GM18517 (cell line): Measurements from ENCODE around the gene FLYWCH2.
A peak's percentile ranks its signal among the peaks of the same experiment; 100 is the strongest.
"Not testable (repeated sequence)": the region's sequence is repeated elsewhere in the genome, so short reads cannot be mapped to it uniquely, and the experiment has no call there.

Experiments
- ATAC-seq: cut with Tn5 transposase; IDR thresholded peaks from one replicate; pipeline ENCODE4 v1.9.1; 2021; ENCODE audit warnings: mild to moderate bottlenecking, moderate library complexity; ENCODE audit not compliant: unreplicated experiment

FLYWCH2 gene

DNA sequence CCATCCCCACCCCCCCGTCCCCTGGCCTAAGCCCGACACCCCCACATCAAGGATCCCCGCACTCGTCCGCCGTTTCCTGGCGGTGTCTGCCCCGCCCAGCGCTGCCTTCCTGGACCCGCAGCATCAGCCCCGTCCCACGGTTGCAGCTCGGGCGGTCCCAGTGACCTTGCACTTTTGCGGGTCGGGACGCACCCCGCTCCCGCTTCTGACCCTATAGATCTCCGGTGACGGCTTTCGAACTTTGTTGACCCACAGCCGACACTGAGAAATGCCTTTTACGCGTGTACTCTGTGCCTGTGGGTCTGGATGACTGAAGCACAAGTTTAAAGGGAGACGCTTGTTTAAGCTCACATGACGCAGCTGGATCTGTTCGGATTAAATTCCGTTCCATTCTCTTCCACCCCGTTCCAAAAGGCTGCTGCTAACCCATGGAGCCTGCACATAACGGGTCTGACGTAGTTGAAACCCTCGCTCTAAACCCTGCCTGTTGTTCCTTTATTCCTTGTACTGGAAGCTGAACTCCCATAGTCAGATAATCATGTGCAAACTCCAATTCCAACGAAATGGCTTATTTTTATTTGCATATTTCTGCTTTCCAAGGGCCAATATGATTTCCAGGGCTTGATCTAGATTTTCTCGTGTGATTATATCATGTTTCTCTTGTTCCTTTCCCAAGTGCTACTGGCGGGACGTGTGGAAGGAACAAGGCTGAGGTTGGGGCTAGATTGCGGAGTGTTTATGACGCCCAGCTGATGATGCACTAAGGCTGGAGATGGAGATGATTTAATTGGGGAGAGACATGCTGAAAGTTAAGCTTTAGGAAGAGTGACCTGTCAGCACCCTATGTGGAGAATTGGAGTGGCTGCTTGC, 29.6 kb downstream of the FLYWCH2 start:
- ATAC-seq: no peak

DNA sequence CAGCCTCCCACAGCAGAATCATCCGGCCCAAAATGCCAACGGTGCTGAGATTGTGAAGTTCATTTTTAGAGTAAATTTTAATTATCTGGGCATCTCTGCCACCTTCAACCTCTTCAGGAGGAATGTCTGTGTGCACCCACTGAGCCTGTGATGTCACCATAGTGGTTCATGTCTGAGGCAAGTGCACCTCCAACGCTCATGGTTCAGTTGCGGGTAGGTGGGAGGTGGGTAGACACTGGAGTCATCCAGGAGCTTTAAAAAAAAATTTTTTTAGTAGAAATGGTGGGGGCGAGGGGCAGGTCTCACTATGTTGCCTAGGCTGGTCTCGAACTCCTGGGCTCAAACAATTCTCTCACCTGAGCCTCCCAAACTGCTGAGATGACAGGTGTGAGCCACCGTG, 30.6 kb downstream of the FLYWCH2 start:
- ATAC-seq: no peak

DNA sequence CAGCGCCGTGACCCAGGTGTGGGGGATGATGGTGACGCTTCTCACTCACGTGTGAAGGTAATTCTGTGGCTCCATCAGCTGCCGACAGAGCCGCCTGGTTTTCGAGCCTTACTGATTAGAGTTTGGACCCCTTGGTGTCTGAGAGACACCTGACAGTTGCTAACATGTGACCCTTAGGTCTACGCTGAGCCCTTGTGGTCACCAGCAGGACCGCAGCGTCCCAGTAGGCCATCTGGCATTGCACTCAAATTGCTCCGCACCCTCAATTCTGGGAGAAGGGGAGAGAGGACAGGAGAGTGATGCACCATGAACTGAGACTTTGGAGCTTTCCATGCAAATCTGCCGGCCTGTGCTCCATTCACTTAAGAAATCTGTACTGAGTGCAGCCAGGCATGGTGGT, 31.2 kb downstream of the FLYWCH2 start:
- ATAC-seq: no peak

DNA sequence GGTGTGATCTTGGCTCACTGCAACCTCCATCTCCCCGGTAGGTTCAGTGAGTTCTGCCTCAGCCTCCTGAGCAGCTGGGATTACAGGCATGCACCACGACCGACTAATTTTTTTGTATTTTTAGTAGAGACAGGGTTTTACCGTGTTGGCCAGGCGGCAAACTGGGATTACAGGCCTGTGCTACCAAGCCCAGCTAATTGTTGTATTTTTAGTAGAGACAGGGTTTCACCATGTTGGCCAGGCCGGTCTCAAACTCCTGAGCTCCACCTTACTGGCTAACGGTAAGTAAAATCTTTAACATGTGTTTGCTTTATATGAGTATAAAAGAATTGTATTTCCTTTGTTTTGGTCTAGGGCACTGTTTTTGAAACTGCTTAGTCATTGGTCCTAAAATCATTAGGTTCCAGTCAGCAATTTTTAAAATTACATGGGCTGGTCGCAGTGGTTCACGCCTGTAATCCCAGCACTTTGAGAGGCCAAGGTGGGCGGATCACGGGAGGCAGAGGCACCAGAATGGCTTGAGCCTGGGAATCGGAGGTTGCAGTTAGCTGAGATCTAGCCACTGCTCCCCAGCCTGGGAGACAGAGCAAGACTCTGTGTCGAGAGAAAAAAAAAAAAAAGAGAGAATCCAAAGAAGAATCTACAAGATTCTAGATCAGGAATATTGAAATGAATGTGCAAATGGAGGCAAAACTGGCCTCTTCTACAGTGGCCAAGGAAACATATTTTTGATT, 32.3 kb downstream of the FLYWCH2 start:
- ATAC-seq: no peak

DNA sequence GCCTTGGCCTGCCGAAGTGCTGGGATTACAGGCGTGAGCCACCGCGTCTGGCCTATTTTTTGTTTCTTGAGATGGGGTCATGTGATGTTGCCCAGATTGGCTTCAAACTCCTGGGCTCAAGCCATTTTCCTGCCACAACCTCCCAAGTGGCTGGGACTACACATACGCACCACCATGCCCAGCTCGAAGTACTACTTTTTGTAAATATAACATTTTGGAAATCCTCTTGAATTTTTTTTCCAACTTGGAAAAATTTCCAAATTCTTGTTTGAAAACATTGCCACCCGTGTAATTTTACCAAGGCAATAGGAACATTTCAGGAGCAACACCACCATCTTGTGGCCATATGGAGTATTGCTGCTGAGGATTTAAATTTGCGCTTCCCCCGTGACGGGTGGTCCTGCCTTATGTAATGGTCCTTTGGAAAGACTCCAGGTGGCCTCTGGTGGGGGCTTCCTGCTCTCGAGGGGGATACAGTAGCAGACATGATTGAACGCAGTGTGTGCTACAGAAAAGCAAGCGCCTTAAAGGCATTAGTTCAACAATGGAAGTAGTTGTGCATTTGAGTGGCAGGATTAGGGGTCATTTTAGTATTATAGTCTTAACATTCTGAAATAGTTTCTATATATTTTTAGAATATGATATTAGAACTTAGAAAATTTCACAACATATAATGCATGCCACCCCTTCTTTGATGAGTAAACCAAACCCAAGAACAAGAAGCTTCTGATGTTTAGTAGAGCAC, 36.7 kb downstream of the FLYWCH2 start:
- ATAC-seq: no peak

DNA sequence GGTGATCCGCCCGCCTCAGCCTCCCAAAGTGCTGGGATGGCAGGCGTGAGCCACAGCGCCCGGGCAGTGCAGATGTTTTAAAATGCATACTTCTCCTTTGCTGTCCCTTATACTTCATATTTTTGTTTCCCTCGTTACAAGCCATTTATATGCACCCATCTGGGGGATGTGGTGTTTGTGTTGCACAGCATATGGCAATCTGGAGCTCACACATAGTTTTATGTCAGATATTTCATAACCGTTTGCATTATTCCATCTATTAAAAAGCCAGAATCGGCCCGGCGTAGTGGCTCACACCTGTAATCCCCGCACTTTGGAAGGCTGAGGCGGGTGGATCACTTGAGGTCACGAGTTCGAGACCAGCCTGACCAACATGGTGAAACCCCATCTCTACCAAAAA, 40.5 kb downstream of the FLYWCH2 start:
- ATAC-seq: no peak

DNA sequence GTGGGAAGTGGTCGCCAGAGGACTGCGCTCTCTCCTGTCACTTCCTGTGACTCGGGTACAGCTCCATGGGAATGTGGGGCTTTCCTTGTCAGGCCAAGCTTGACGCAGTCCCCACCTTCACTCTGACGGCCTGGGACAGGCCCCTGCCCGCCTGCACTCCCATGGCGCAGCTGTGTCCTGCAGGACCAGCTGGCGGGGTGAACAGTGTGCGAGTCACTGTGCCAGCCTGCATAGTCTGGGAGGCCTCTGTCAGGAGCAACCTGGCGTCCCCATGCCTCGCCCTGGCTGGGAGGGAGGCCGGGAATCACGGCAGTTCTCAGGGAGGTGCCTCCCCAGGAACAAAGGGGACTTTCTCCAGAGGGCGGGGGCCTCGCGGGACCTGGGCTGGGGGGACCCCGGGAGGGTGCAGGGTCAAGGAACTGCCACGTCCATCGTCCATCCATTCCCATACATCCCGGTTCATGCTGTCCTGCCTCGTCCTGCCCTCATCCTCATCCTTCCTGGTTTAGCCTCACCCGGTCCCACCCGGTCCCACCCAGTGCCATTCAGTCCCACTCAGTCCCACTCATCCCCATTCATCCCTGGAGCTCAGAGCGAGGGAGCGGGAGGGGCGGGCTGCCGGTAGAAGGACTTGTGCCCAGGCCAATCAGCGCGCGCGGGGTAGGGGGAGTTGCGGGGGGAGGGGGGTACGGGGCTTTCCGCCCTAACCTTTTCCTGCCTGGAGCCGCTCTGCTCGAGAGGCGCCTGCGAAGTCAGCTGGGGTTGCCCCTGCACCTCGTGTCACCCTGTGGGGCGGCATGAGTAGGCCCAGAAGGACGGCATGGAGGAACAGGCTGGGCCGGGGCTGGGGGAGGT, 42.1 kb downstream of the FLYWCH2 start:
- ATAC-seq: no peak

DNA sequence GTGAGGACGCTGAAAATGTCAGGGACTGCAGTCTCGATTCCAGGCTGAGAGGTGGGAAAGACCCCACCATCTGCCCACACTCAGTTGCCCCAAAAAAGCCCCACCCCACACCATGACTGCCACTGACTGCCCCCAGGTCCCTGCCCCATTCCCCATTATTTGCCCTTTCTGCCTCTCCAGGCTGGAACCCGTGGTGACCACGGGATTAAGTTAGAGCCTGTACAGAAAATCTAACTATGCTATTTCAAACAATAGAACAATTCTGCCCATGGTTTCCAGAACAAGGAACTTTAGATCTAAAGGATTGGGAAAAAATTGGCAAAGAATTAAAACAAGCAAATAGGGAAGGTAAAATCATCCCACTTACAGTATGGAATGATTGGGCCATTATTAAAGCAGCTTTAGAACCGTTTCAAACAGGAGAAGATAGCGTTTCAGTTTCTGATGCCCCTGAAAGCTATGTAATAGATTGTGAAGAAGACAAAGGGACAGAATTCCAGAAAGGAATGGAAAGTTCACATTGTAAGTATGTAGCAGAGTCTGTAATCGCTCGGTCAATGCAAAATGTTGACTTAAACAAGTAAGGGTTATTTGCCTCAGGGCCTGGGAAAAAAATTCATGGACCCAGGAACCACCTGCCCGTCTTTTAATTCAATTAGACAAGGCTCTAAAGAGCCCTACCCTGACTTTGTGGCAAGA, 43.1 kb downstream of the FLYWCH2 start:
- no peak for ATAC-seq

DNA sequence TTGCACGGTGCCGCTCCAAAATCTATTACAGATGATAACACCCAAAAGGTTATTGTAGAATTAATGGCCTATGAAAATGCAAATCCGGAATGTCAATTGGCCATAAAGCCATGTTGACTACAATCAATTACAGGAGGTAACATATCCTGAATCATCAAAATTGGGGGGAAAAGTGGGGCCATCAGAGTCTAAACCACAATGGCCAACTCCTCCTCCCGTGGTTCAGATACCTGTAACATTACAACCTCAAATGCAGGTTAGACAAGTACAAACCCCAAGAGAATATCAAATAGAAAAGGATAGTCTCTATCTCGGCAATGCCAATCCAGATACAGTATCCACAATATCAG, 43.6 kb downstream of the FLYWCH2 start:
- no peak for ATAC-seq

DNA sequence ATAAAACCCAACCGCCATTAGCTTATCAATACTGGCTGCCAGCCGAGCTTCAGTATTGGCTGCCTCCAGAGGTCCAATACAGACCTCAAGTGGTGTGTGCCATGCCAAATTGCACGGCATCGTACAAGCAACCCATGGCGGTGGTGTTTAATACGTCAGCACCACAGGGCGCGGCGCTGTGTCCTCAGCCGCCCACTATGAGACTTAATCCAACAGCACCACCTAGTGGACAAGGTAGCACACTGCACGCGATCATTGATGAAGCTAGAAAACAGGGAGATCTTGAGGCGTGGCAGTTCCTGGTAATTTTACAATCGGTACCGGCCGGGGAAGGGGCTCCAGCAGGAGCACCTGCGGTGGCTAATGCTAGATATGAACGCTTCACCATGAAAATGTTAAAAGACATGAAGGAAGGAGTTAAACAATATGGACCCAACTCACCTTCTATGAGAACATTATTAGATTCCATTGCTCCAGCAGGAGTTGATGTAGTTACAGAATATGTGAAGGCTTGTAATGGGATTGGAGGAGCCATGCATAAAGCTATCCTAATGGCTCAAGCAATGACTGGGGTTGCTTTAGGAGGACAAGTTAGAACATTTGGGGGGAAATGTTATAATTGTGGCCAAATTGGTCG, 44.1 kb downstream of the FLYWCH2 start:
- ATAC-seq: peak; percentile 76

DNA sequence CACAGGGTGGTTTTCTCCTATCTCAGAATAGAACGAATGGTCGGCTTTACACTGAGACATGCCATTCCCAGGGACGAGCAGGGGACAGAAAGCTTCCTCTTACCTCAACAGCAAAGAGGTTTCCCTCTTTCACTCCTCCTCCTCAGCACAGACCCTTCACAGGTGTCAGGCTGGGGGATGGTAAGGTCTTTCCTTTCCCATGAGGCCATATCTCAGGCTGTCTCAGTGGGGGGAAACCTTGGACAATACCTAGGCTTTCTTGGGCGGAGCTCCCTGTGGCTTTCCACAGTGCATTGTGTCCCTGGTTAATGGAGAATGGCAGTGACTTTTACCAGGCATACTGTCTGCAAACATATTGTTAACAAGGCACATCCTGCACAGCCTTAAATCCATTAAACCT, 45.1 kb downstream of the FLYWCH2 start:
- not testable (repeated sequence) for ATAC-seq

DNA sequence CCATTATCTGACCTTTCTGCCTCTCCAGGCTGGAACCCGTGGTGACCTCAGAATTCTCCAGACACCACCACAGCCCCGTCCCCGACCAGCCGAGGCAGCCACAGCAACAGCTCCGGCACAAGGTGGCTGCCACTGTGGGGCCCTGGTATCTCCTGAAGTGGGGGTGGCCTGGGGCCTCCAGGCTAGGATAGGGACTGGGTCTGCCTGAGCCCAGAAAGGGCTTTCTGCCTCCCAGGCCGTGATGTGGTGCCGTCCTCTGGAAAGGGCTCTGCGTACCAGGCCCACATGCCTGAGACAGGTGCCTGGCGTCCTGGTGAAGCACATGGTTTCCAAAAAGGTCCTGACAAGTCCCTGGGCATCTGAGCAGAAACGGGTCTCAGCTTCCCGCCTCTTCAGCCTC, 45.8 kb downstream of the FLYWCH2 start:
- ATAC-seq: no peak

DNA sequence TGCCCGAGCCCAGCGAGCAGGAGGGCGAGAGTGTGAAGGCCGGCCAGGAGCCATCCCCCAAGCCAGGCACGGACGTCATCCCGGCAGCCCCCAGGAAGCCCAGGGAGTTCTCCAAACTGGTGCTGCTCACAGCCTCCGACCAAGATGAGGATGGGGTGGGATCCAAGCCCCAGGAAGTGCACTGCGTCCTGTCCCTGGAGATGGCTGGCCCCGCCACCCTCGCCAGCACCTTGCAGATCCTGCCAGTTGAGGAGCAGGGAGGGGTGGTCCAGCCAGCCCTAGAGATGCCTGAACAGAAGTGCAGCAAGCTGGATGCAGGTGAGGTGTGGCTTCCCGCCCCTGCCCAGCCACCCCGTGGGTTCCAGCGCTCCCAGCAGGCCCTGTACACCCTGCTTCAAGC, 46.7 kb downstream of the FLYWCH2 start:
- no peak for ATAC-seq

DNA sequence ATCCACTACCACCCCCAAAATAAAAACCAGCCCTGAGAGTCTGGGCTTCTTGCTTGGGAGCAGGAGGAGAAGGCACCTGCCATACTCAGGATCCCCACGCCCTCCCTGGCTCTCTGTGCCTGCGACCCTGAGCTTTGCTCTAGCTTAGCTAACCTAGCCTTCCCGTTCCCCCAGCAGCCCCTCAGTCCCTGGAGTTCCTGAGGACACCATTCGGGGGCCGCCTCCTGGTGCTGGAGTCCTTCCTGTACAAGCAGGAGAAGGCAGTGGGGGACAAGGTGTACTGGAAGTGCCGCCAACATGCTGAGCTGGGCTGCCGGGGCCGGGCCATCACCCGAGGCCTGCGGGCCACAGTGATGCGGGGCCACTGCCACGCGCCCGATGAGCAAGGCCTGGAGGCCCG, 47.2 kb downstream of the FLYWCH2 start:
- ATAC-seq: no peak

DNA sequence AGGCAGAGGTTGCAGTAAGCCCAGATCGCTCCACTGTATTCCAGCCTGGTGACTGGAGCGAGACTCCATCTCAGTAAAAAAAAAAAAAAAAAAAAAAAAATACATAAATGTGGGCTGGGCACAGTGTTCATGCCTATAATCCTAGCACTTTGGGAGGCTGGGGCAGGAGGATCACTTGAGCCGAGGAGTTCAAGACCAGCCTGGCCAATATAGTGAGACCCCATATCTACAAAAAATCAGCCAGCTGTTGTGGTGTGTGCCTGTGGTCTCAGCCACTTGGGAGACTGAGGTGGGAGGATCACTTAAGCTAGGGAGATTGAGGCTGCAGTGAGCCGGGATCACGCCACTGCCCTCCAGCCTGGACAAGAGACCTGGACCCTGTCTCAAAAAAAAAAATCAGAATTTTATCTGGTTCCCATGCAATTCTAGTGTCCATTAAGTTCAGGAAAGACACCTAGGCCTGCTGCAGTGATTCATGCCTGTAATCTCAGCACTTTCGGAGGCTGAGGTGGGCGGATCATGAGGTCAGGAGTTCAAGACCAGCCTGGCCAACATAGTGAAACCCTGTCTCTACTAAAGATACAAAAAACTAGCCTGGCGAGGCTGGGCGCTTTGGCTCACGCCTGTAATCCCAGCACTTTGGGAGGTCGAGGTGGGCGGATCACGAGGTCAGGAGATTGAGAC, 48.4 kb downstream of the FLYWCH2 start:
- not testable (repeated sequence) for ATAC-seq

DNA sequence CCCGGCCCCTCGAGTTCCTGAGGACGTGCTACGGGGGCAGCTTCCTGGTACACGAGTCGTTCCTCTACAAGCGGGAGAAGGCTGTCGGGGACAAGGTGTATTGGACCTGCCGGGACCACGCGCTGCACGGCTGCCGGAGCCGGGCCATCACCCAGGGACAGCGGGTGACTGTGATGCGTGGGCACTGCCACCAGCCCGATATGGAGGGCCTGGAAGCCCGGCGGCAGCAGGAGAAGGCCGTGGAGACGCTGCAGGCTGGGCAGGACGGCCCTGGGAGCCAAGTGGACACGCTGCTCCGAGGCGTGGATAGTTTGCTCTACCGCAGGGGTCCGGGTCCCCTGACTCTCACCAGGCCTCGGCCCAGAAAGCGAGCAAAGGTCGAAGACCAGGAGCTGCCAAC, 50.1 kb downstream of the FLYWCH2 start:
- no peak for ATAC-seq

DNA sequence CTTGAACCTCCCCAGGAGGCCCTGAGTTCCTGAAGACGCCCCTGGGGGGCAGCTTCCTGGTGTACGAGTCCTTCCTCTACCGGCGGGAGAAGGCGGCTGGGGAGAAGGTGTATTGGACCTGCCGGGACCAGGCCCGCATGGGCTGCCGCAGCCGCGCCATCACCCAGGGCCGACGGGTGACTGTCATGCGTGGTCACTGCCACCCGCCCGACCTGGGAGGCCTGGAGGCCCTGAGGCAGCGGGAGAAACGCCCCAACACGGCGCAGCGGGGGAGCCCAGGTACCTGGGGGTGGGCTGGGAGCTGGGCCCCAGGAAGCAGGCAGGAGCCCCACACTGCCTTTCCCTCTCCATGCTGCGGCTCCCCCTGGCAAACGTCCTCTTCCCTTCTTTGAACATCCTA, 50.7 kb downstream of the FLYWCH2 start:
- ATAC-seq: no peak

DNA sequence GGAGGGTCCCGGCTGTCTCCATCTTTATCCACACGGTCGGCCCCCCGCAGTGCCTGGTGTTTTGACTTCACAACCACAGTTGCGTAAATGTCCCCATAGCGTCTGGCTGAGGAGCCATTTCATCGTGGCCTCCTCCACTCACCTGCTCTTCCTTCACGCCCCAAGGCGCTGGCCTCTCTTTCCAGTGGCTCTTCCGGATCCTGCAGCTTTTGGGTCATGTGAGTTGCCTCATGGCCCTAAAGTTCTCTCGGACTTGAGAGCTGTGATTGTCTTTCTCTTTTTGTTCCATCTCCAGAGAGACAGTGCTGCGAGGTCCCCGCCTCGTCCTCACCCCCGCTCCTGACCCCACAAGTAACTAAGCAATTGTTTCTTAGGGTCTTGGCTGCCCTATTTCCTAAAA, 51.4 kb downstream of the FLYWCH2 start:
- ATAC-seq: no peak

DNA sequence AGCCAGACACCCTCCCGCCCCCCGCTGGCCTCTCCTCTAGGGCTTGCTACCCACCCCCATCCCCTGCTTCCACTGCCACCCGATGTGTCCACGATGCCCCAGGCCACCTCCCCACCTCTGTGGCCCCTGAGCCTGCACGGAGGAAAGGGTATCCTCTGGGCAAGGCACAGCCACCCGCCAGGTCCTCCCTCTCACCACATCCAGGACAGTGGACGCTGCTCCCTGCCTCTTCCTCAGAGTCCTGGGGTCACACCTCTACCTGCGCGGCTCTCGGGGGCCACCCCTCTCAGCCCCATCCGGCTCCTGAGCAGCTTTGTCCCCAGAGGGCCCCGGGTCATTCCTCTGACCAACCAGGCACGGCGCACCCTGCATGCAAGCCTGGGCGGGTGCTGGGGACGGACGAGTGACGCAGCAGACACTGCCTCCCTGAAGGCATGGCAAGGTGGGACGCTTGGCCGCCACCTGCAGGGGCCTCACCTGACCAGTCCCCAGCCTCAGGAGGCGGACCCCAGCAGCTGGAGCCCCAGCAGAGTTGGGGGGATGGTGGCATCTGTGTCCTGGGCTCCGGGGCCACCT, 53.5 kb downstream of the FLYWCH2 start:
- ATAC-seq: no peak
